IMR-90 (cell line): ENCODE results near the gene FAM174C. TPM values are rescaled to one million over a fixed set of nuclear protein-coding genes. Genes with fewer than 3 reads are reported as not detected.

Experiments
- ATAC-seq: fragments of 200-7000 bp; cut with Tn5 transposase; 2 replicates; pipeline ENCODE4 v1.9.1; 2020; ENCODE audit warnings: low read depth, mild to moderate bottlenecking, moderate library complexity
- BruUV-seq: library from RNA; stranded (reverse); fragments of 400-500 nt; replicated peaks from 2 replicates; lab custom pipeline; 2021; lab: Mats Ljungman, UMichigan
- CTCF ChIA-PET: fragments of 300-600 bp; formaldehyde crosslinking; extraction: SDS; loops from one replicate; lab custom pipeline; 2021; ENCODE audit warnings: antibody characterized with exemption; lab: Yijun Ruan, JAX
- POLR2A ChIA-PET: fragments of 300-600 bp; sonication (Branson Sonifier 250); formaldehyde crosslinking; loops from one replicate; lab custom pipeline; 2022; ENCODE audit warnings: antibody characterized with exemption; ENCODE audit not compliant: unreplicated experiment; lab: Charles Lee
- DNase-seq: peaks from one replicate; pipeline ENCODE4 v3.0.0; 2013
- H2AFZ ChIP-seq: replicated peaks from 2 replicates; pipeline ENCODE3; 2013; ENCODE audit warnings: low read length, mild to moderate bottlenecking; ENCODE audit not compliant: poor library complexity
- H2AK5ac ChIP-seq: 2 replicates; pipeline ENCODE4 v1.6.1; 2013; ENCODE audit warnings: low read depth, low read length, inconsistent platforms
- H2AK9ac ChIP-seq: replicated peaks from 2 replicates; pipeline ENCODE3; 2013; ENCODE audit warnings: mild to moderate bottlenecking, low read depth, low read length, moderate library complexity; ENCODE audit not compliant: poor library complexity
- H2BK120ac ChIP-seq: 2 replicates; pipeline ENCODE4 v1.6.1; 2013; ENCODE audit warnings: low read depth, low read length, inconsistent platforms
- H2BK15ac ChIP-seq: 3 replicates; pipeline ENCODE4 v1.6.1; 2013; ENCODE audit warnings: low read depth, low read length, inconsistent platforms
- H2BK20ac ChIP-seq: 2 replicates; pipeline ENCODE4 v1.6.1; 2013; ENCODE audit warnings: low read depth, mild to moderate bottlenecking, inconsistent platforms, low read length, moderate library complexity
- H2BK5ac ChIP-seq: 2 replicates; pipeline ENCODE4 v1.6.1; 2013; ENCODE audit warnings: mild to moderate bottlenecking, low read depth, low read length, inconsistent platforms; ENCODE audit not compliant: poor library complexity, severe bottlenecking
- H3K14ac ChIP-seq: replicated peaks from 2 replicates; pipeline ENCODE4 v1.6.1; 2013; ENCODE audit warnings: low read depth, low read length, inconsistent platforms
- H3K18ac ChIP-seq: 2 replicates; pipeline ENCODE4 v1.6.1; 2013; ENCODE audit warnings: low read depth, low read length, control low read depth
- H3K23ac ChIP-seq: 2 replicates; pipeline ENCODE4 v1.6.1; 2013; ENCODE audit warnings: low read depth, low read length, inconsistent platforms
- H3K27ac ChIP-seq: 2 replicates; pipeline ENCODE4 v1.5.1; 2013; ENCODE audit warnings: mild to moderate bottlenecking, control low read depth, low read length; ENCODE audit not compliant: insufficient read depth
- H3K27me3 ChIP-seq: 2 replicates; pipeline ENCODE4 v1.6.1; 2013; ENCODE audit warnings: low read length; ENCODE audit not compliant: control insufficient read depth, insufficient read depth
- H3K36me3 ChIP-seq: 2 replicates; pipeline ENCODE4 v1.6.1; 2013; ENCODE audit warnings: low read length, mixed read lengths; ENCODE audit not compliant: control insufficient read depth, insufficient read depth
- H3K4ac ChIP-seq: 2 replicates; pipeline ENCODE4 v1.6.1; 2013; ENCODE audit warnings: low read depth, low read length, inconsistent platforms
- H3K4me1 ChIP-seq: 2 replicates; pipeline ENCODE4 v1.6.1; 2013; ENCODE audit warnings: low read length, mixed read lengths; ENCODE audit not compliant: control insufficient read depth, insufficient read depth
- H3K4me2 ChIP-seq: 2 replicates; pipeline ENCODE4 v1.6.1; 2013; ENCODE audit warnings: low read depth, mild to moderate bottlenecking, control low read depth, low read length, moderate library complexity
- H3K4me3 ChIP-seq: 2 replicates; pipeline ENCODE4 v1.5.1; 2013; ENCODE audit warnings: low read depth, mild to moderate bottlenecking, control low read depth, low read length, moderate library complexity; ENCODE audit not compliant: insufficient read depth
- H3K56ac ChIP-seq: 2 replicates; pipeline ENCODE4 v1.6.1; 2013; ENCODE audit warnings: low read length, inconsistent platforms; ENCODE audit not compliant: insufficient read depth; ENCODE audit errors: extremely low read depth
- H3K79me1 ChIP-seq, 2 experiments: 2 replicates each; pipeline ENCODE4 v1.6.1; 2013; ENCODE audit warnings: low read length in 2 of 2, inconsistent platforms in 1 of 2, low read depth in 1 of 2
- H3K9ac ChIP-seq: 2 replicates; pipeline ENCODE4 v1.6.1; 2013; ENCODE audit warnings: low read depth, low read length, control low read depth
- H3K9me1 ChIP-seq: 2 replicates; pipeline ENCODE4 v1.6.1; 2013; ENCODE audit warnings: low read length, inconsistent platforms; ENCODE audit not compliant: insufficient read depth
- H3K9me3 ChIP-seq: 2 replicates; pipeline ENCODE4 v1.6.1; 2013; ENCODE audit warnings: low read length; ENCODE audit not compliant: control insufficient read depth, insufficient read depth
- H4K20me1 ChIP-seq: 2 replicates; pipeline ENCODE4 v1.6.1; 2013; ENCODE audit warnings: low read length, inconsistent platforms; ENCODE audit not compliant: insufficient read depth
- H4K5ac ChIP-seq: 2 replicates; pipeline ENCODE4 v1.6.1; 2013; ENCODE audit warnings: mild to moderate bottlenecking, low read depth, low read length, control low read depth
- H4K8ac ChIP-seq, 2 experiments: 2 replicates each; pipeline ENCODE4 v1.6.1; 2013; ENCODE audit warnings: low read depth in 2 of 2, low read length in 2 of 2, control low read depth in 1 of 2, inconsistent platforms in 1 of 2
- H4K91ac ChIP-seq: 2 replicates; pipeline ENCODE4 v1.6.1; 2013; ENCODE audit warnings: low read depth, low read length, inconsistent platforms; ENCODE audit not compliant: insufficient read depth
- BHLHE40 ChIP-seq: fragments of 150-350 bp; IDR thresholded peaks from 2 replicates; pipeline ENCODE4 v1.6.1; 2016; ENCODE audit warnings: mild to moderate bottlenecking, low read depth, low read length
- MAZ ChIP-seq: IDR thresholded peaks from 2 replicates; pipeline ENCODE4 v1.6.1; 2012; ENCODE audit warnings: low read depth, mild to moderate bottlenecking, low read length, improper control_type of control experiment, moderate library complexity, borderline replicate concordance
- POLR2A ChIP-seq: IDR thresholded peaks from 2 replicates; pipeline ENCODE4 v1.6.1; 2012; ENCODE audit warnings: mild to moderate bottlenecking, low read depth, low read length
- RCOR1 ChIP-seq: IDR thresholded peaks from 2 replicates; pipeline ENCODE4 v1.6.1; 2012; ENCODE audit warnings: mild to moderate bottlenecking, low read length, improper control_type of control experiment; ENCODE audit not compliant: insufficient replicate concordance
- WGBS, 2 experiments: methylation state at CpG; one replicate each; pipeline versions ENCODE4 v1.1.5 to v1.1.7; 2013; ENCODE audit warnings: missing lambda C conversion rate in 2 of 2; ENCODE audit not compliant: insufficient read length in 1 of 2; ENCODE audit errors: extremely low coverage in 2 of 2; 5-methylcytosine and 5-hydroxymethylcytosine counted together
- dilution Hi-C: fragments of 300-500 bp; cut with HindIII; formaldehyde crosslinking; loops from one replicate; pipeline ENCODE4 v1.14.3; 2018; ENCODE audit warnings: low sequenced_read_pairs; ENCODE audit not compliant: unreplicated experiment
- in situ Hi-C: fragments of 300-500 bp; cut with MboI; formaldehyde crosslinking; loops from 3 replicates; pipeline ENCODE4 v1.14.3; 2019; ENCODE audit warnings: low sequenced_read_pairs, inconsistent platforms, mixed read lengths
- intact Hi-C: fragments of 100-400 bp; cut with micrococcal nuclease; formaldehyde crosslinking; loops from 2 replicates; pipeline ENCODE4 v1.10.0; 2022
- polyA plus RNA-seq, 3 experiments: library from polyadenylated mRNA; depleted of rRNA; stranded (reverse); fragments of >200 nt; gene quantifications; 2 replicates each; pipeline ENCODE4 v1.2.3, GENCODE V29; 2012; ENCODE audit warnings: low replicate concordance in 1 of 3
- total RNA-seq: library from RNA; depleted of rRNA; stranded (reverse); fragments of >200 nt; gene quantifications from 2 replicates; pipeline ENCODE4 v1.2.3, GENCODE V29; 2012
- TF ChIP-seq, protein P1 (sequence below): fragments of 150-350 bp; IDR thresholded peaks from 2 replicates; pipeline ENCODE4 v1.6.1; 2016; ENCODE audit warnings: low read depth, mild to moderate bottlenecking, low read length, moderate library complexity, borderline replicate concordance

Gene FAM174C
- total and polyA plus RNA-seq, 2 of the 4 experiments (the other 2 are of a cell fraction): 7.5 to 61.8 TPM

DNA sequence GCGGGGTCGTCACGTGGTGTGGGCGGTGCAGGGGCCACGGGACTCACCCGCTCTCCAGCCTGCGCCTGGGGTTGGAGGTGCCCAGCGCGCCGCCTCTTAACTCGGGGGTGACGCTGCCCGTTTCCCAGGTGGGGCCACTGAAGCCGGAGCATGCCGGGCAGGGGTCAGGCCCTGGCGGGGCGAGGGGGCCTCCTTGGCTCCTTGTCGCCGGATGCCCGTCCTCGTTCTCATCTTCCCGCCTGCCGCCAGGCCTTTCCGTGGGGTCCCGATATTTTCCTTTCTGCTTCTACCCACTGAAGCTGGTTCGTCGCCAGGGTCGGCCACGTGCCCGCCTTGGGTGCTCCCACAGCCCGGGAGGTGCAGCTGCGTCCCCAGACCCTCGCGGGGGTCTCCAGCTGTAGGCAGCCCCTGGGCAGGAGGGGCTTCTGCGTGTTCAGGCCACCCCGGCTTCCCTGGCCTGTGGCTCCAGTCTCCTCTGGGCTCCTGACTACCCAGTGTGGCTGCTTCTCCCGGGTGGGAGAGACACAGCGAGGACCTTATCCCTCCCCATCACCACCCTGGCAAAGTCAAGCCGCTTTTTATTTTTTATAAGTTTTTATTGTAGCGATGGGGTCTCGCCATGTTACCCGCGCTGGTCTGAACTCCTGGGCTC lies 772 bp downstream of the FAM174C start:
- peak overlapping the region; percentile 93 for H3K23ac ChIP-seq

More for the DNA sequence above, 772 bp downstream of the FAM174C start:
- dilution Hi-C loops (no loop called here), intact Hi-C loops (loop anchor here (5.0 kb wide), 2 partner anchors 86 to 131 kb away; partner anchors contain the start of gene DAZAP1), in situ Hi-C loops (no loop called here)
- POLR2A ChIA-PET: no interaction called here
- Histone ChIP-seq H3K9ac (peak overlapping the region; percentile 81), H3K27ac (peak overlapping the region; percentile 88), H2AK5ac (peak overlapping the region; percentile 94), H3K4ac (peak overlapping the region; percentile 86), H2AFZ (peak overlapping the region; percentile 96), H3K18ac (peak overlapping the region; percentile 8; the same call in 1 of the 2 replicates), H2BK15ac (no peak overlapping the region), H3K4me2 (peak overlapping the region; percentile 82), H2BK5ac (peak overlapping the region; percentile 65), H2AK9ac (peak overlapping the region; percentile 100), H2BK20ac (no peak overlapping the region), H3K27me3 (no peaks in the 10 kb centered on the region), H3K4me1 (peaks cover 20% of the 10 kb centered on the region), H4K20me1 (peaks cover 59% of the 10 kb centered on the region), H3K36me3 (peaks cover 48% of the 10 kb centered on the region), H3K9me1 (no peaks in the 10 kb centered on the region; the same call in 1 of the 2 replicates), H3K79me1 (peaks cover 22 to 60% of the 10 kb centered on the region in 2 experiments; a peak in 3 of 4 replicates), H2BK120ac (no peak overlapping the region), H3K4me3 (peak overlapping the region; percentile 60), H4K8ac (peak overlapping the region; percentile 59 to 86), H4K91ac (peak overlapping the region; percentile 66), H3K9me3 (no peaks in the 10 kb centered on the region), H3K56ac (peak overlapping the region; percentile 32; the same call in 1 of the 2 replicates), H4K5ac (peak overlapping the region; percentile 33), H3K14ac (peak overlapping the region; percentile 97)
- DNase-seq (no peak), ATAC-seq (no peak)
- 40% methylated on average over 7 of the region's 43 CpGs; no CpG with 5 or more reads in 1 of the 2 experiments for WGBS, 2 experiments
- CTCF ChIA-PET: no interaction called here
- TF ChIP-seq POLR2A (no peak; the same call in 1 of the 2 replicates), MAZ (no peak), BHLHE40 (no peak), RCOR1 (no peak)
- TF ChIP-seq, protein P1, sequence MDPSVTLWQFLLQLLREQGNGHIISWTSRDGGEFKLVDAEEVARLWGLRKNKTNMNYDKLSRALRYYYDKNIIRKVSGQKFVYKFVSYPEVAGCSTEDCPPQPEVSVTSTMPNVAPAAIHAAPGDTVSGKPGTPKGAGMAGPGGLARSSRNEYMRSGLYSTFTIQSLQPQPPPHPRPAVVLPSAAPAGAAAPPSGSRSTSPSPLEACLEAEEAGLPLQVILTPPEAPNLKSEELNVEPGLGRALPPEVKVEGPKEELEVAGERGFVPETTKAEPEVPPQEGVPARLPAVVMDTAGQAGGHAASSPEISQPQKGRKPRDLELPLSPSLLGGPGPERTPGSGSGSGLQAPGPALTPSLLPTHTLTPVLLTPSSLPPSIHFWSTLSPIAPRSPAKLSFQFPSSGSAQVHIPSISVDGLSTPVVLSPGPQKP: no peak
- BruUV-seq: no TSS peak
